ENCODE results near the gene BEND6.
A peak's percentile ranks its signal among the peaks of the same experiment; 100 is the strongest.
"Not testable (repeated sequence)": the region's sequence is repeated elsewhere in the genome, so short reads cannot be mapped to it uniquely, and the experiment has no call there.

Gene BEND6

GRCh38 chr6:57044568-57044967, 89.7 kb downstream of the BEND6 start:
- H3K9ac ChIP-seq (ENCODE audit: low read depth, low read length), result no peak overlapping the region
- H3K36me3 ChIP-seq (ENCODE audit: insufficient read depth, low read depth, low read length), result peaks cover 8% of the 10 kb centered on the region
- H3K9me3 ChIP-seq (ENCODE audit: insufficient read depth, low read depth, low read length), result no peaks in the 10 kb centered on the region
- no peaks in the 10 kb centered on the region for H3K27me3 ChIP-seq (ENCODE audit: insufficient read depth, low read length)
- H3K4me3 ChIP-seq (ENCODE audit: low read length), result no peak overlapping the region
- peaks cover 6% of the 10 kb centered on the region; the same call in 1 of the 2 replicates for H3K4me1 ChIP-seq (ENCODE audit: insufficient read depth, low read length)
- no peak overlapping the region for H3K27ac ChIP-seq (ENCODE audit: low read length)

- H3K9me3 ChIP-seq (ENCODE audit: insufficient read depth, low read depth, low read length); H3K27me3 ChIP-seq (ENCODE audit: insufficient read depth, low read length); H3K27ac ChIP-seq (ENCODE audit: low read length); H3K4me1 ChIP-seq (ENCODE audit: insufficient read depth, low read length): not testable (repeated sequence)
- peak within 1 kb of the TSS; percentile 85 for H3K4me3 ChIP-seq (ENCODE audit: low read length)
- peaks cover 28% of the 10 kb centered on the region for H3K36me3 ChIP-seq (ENCODE audit: insufficient read depth, low read depth, low read length)
- H3K9ac ChIP-seq (ENCODE audit: low read depth, low read length), result peak within 1 kb of the TSS; percentile 84
These were observed 91.7 kb downstream of the BEND6 start, which contains the start of gene KIAA1586 for GRCh38 chr6:57046332-57047256. KIAA1586 (plus strand) TSS chr6:57046693; CDS start chr6:57046756, 63 bp downstream.

- peaks cover 34% of the 10 kb centered on the region for H3K36me3 ChIP-seq (ENCODE audit: insufficient read depth, low read depth, low read length)
- H3K9me3 ChIP-seq (ENCODE audit: insufficient read depth, low read depth, low read length); H3K4me1 ChIP-seq (ENCODE audit: insufficient read depth, low read length); H3K27ac ChIP-seq (ENCODE audit: low read length); H3K9ac ChIP-seq (ENCODE audit: low read depth, low read length); H3K4me3 ChIP-seq (ENCODE audit: low read length); H3K27me3 ChIP-seq (ENCODE audit: insufficient read depth, low read length): not testable (repeated sequence)
These were observed 92.3 kb downstream of the BEND6 start for GRCh38 chr6:57047257-57047585.

- not testable (repeated sequence) for H3K27me3 ChIP-seq (ENCODE audit: insufficient read depth, low read length); H3K9ac ChIP-seq (ENCODE audit: low read depth, low read length); H3K27ac ChIP-seq (ENCODE audit: low read length); H3K4me1 ChIP-seq (ENCODE audit: insufficient read depth, low read length); H3K9me3 ChIP-seq (ENCODE audit: insufficient read depth, low read depth, low read length)
- Histone ChIP-seq H3K36me3 (ENCODE audit: insufficient read depth, low read depth, low read length) (peaks cover 41% of the 10 kb centered on the region), H3K4me3 (ENCODE audit: low read length) (peak overlapping the region; percentile 52)
These were observed 93.0 kb downstream of the BEND6 start for GRCh38 chr6:57047859-57048258.

GRCh38 chr6:57048577-57048976, 93.7 kb downstream of the BEND6 start:
- H3K4me3 ChIP-seq (ENCODE audit: low read length), result peak overlapping the region; percentile 52

GRCh38 chr6:57063847-57064246, 108.9 kb downstream of the BEND6 start:
- Histone ChIP-seq H3K27me3 (ENCODE audit: insufficient read depth, low read length) (no peaks in the 10 kb centered on the region), H3K9ac (ENCODE audit: low read depth, low read length) (no peak overlapping the region), H3K4me3 (ENCODE audit: low read length) (no peak overlapping the region), H3K27ac (ENCODE audit: low read length) (no peak overlapping the region), H3K4me1 (ENCODE audit: insufficient read depth, low read length) (no peaks in the 10 kb centered on the region), H3K36me3 (ENCODE audit: insufficient read depth, low read depth, low read length) (peaks cover 23% of the 10 kb centered on the region; the same call in 1 of the 2 replicates), H3K9me3 (ENCODE audit: insufficient read depth, low read depth, low read length) (no peaks in the 10 kb centered on the region)

More at GRCh38 chr6:57048577-57048976, 93.7 kb downstream of the BEND6 start:
- Histone ChIP-seq H3K27me3 (ENCODE audit: insufficient read depth, low read length) (no peaks in the 10 kb centered on the region), H3K9ac (ENCODE audit: low read depth, low read length) (no peak overlapping the region), H3K36me3 (ENCODE audit: insufficient read depth, low read depth, low read length) (peaks cover 48% of the 10 kb centered on the region), H3K4me1 (ENCODE audit: insufficient read depth, low read length) (peaks cover 6% of the 10 kb centered on the region; the same call in 1 of the 2 replicates), H3K9me3 (ENCODE audit: insufficient read depth, low read depth, low read length) (no peaks in the 10 kb centered on the region), H3K27ac (ENCODE audit: low read length) (no peak overlapping the region)

- H3K9me3 ChIP-seq (ENCODE audit: insufficient read depth, low read depth, low read length), result no peaks in the 10 kb centered on the region
- H3K27me3 ChIP-seq (ENCODE audit: insufficient read depth, low read length), result no peaks in the 10 kb centered on the region
- peaks cover 9% of the 10 kb centered on the region for H3K4me1 ChIP-seq (ENCODE audit: insufficient read depth, low read length)
- no peak overlapping the region for H3K9ac ChIP-seq (ENCODE audit: low read depth, low read length)
- H3K36me3 ChIP-seq (ENCODE audit: insufficient read depth, low read depth, low read length), result peaks cover 19% of the 10 kb centered on the region; the same call in 1 of the 2 replicates
- H3K27ac ChIP-seq (ENCODE audit: low read length), result no peak overlapping the region
- no peak overlapping the region for H3K4me3 ChIP-seq (ENCODE audit: low read length)
These were observed 109.9 kb downstream of the BEND6 start for GRCh38 chr6:57064809-57065208.

- H3K4me3 ChIP-seq (ENCODE audit: low read length), result no peak overlapping the region
- H3K9ac ChIP-seq (ENCODE audit: low read depth, low read length), result no peak overlapping the region
- no peak overlapping the region for H3K27ac ChIP-seq (ENCODE audit: low read length)
- no peaks in the 10 kb centered on the region for H3K9me3 ChIP-seq (ENCODE audit: insufficient read depth, low read depth, low read length)
- peaks cover 26% of the 10 kb centered on the region for H3K27me3 ChIP-seq (ENCODE audit: insufficient read depth, low read length)
- peaks cover 17% of the 10 kb centered on the region for H3K4me1 ChIP-seq (ENCODE audit: insufficient read depth, low read length)
- peaks cover 8% of the 10 kb centered on the region; the same call in 1 of the 2 replicates for H3K36me3 ChIP-seq (ENCODE audit: insufficient read depth, low read depth, low read length)
These were observed 113.2 kb downstream of the BEND6 start for GRCh38 chr6:57068061-57068460.

GRCh38 chr6:57069228-57069627, 114.3 kb downstream of the BEND6 start:
- Histone ChIP-seq H3K27me3 (ENCODE audit: insufficient read depth, low read length) (peaks cover 38% of the 10 kb centered on the region), H3K9me3 (ENCODE audit: insufficient read depth, low read depth, low read length) (no peaks in the 10 kb centered on the region), H3K4me3 (ENCODE audit: low read length) (0 out of 2 replicates have a peak overlapping the region, but pooled peaks have one; percentile 26), H3K4me1 (ENCODE audit: insufficient read depth, low read length) (peaks cover 22% of the 10 kb centered on the region), H3K9ac (ENCODE audit: low read depth, low read length) (no peak overlapping the region), H3K27ac (ENCODE audit: low read length) (no peak overlapping the region), H3K36me3 (ENCODE audit: insufficient read depth, low read depth, low read length) (peaks cover 2% of the 10 kb centered on the region; the same call in 1 of the 2 replicates)

GRCh38 chr6:57069920-57070331, 115.0 kb downstream of the BEND6 start:
- Histone ChIP-seq H3K4me1 (ENCODE audit: insufficient read depth, low read length) (peaks cover 22% of the 10 kb centered on the region), H3K9ac (ENCODE audit: low read depth, low read length) (no peak overlapping the region), H3K9me3 (ENCODE audit: insufficient read depth, low read depth, low read length) (no peaks in the 10 kb centered on the region), H3K36me3 (ENCODE audit: insufficient read depth, low read depth, low read length) (no peaks in the 10 kb centered on the region; the same call in 1 of the 2 replicates), H3K27ac (ENCODE audit: low read length) (no peak overlapping the region), H3K27me3 (ENCODE audit: insufficient read depth, low read length) (peaks cover 43% of the 10 kb centered on the region), H3K4me3 (ENCODE audit: low read length) (peak overlapping the region; percentile 39)

GRCh38 chr6:57072108-57072507, 117.2 kb downstream of the BEND6 start:
- no peaks in the 10 kb centered on the region for H3K36me3 ChIP-seq (ENCODE audit: insufficient read depth, low read depth, low read length)
- peaks cover 57% of the 10 kb centered on the region for H3K27me3 ChIP-seq (ENCODE audit: insufficient read depth, low read length)

GRCh38 chr6:57074383-57074782, 119.5 kb downstream of the BEND6 start:
- Histone ChIP-seq H3K9me3 (ENCODE audit: insufficient read depth, low read depth, low read length) (no peaks in the 10 kb centered on the region), H3K27me3 (ENCODE audit: insufficient read depth, low read length) (peaks cover 57% of the 10 kb centered on the region), H3K4me1 (ENCODE audit: insufficient read depth, low read length) (peaks cover 18% of the 10 kb centered on the region), H3K9ac (ENCODE audit: low read depth, low read length) (no peak overlapping the region), H3K27ac (ENCODE audit: low read length) (no peak overlapping the region), H3K4me3 (ENCODE audit: low read length) (no peak overlapping the region), H3K36me3 (ENCODE audit: insufficient read depth, low read depth, low read length) (no peaks in the 10 kb centered on the region)

More at GRCh38 chr6:57072108-57072507, 117.2 kb downstream of the BEND6 start:
- no peak overlapping the region for H3K9ac ChIP-seq (ENCODE audit: low read depth, low read length)
- H3K4me1 ChIP-seq (ENCODE audit: insufficient read depth, low read length), result peaks cover 22% of the 10 kb centered on the region
- no peak overlapping the region for H3K27ac ChIP-seq (ENCODE audit: low read length)
- H3K4me3 ChIP-seq (ENCODE audit: low read length), result no peak overlapping the region
- no peaks in the 10 kb centered on the region for H3K9me3 ChIP-seq (ENCODE audit: insufficient read depth, low read depth, low read length)
